Left lung (tissue), 10 donors: ENCODE data around the gene PGLYRP3. TPM values are rescaled to one million over a fixed set of nuclear protein-coding genes. Genes with fewer than 3 reads are reported as not detected.
A peak's percentile ranks its signal among the peaks of the same experiment; 100 is the strongest.

Experiments used
- ATAC-seq: fragments of 200-7000 bp; cut with Tn5 transposase; one replicate; pipeline ENCODE4 v1.9.1; 2020; ENCODE audit warnings: moderate library complexity
- DNase-seq, 4 donors: peaks; one replicate each; pipeline ENCODE4 v3.0.0-alpha.2; 2013 to 2020
- H3K27ac ChIP-seq, 2 donors: fragments of 200-600 bp; sonication (generic) in 1 of 2; one replicate each; pipeline versions ENCODE4 v1.5.0 to v1.8.0; 2020 to 2021
- H3K27me3 ChIP-seq, 2 donors: fragments of 200-600 bp; sonication (generic) in 1 of 2; one replicate each; pipeline versions ENCODE4 v1.5.0 to v1.8.0; 2020 to 2021
- H3K36me3 ChIP-seq, 2 donors: fragments of 200-600 bp; sonication (generic) in 1 of 2; one replicate each; pipeline versions ENCODE4 v1.5.0 to v1.8.0; 2020 to 2021
- H3K4me1 ChIP-seq, 2 donors: fragments of 200-600 bp; one replicate each; pipeline ENCODE4 v1.8.0; 2021
- H3K4me3 ChIP-seq, 2 donors: fragments of 200-600 bp; sonication (generic) in 1 of 2; one replicate each; pipeline versions ENCODE4 v1.5.0 to v1.8.0; 2020 to 2021; ENCODE audit warnings: mild to moderate bottlenecking in 1 of 2
- H3K9me3 ChIP-seq, 2 donors: fragments of 200-600 bp; sonication (generic) in 1 of 2; one replicate each; pipeline versions ENCODE4 v1.5.0 to v1.8.0; 2020 to 2021
- intact Hi-C, 2 donors: fragments of 100-400 bp; cut with DNase I; formaldehyde crosslinking; loops; one replicate each; pipeline versions ENCODE4 v1.11.2 to v1.14.2; 2022
- polyA plus RNA-seq, 6 donors: library from polyadenylated mRNA; unstranded; fragments of 120-200 nt; gene quantifications; one replicate each; pipeline ENCODE4 v1.2.1, GENCODE V29; 2013; ENCODE audit not compliant: insufficient read length in 6 of 6
- total RNA-seq, 2 donors: library from RNA; stranded (reverse); fragmentation: NEBNext Ultra II Directional; extraction: Animal tissue kit (Norgen Biotek cat#: 25700); gene quantifications; one replicate each; pipeline ENCODE4 v1.2.1, GENCODE V29; 2021
- TF ChIP-seq, protein P1 (sequence below), 2 donors: fragments of 200-600 bp; sonication (generic) in 1 of 2; IDR thresholded peaks; one replicate each; pipeline versions ENCODE4 v1.5.0 to v1.8.0; 2021; ENCODE audit warnings: antibody characterized with exemption in 2 of 2
- donor health status: DM: no; HTN: yes; CAD: no.
- donor health status: DM: no; HTN: no; CAD: no.

The PGLYRP3 gene
- total and polyA plus RNA-seq, 8 donors: not detected

DNA sequence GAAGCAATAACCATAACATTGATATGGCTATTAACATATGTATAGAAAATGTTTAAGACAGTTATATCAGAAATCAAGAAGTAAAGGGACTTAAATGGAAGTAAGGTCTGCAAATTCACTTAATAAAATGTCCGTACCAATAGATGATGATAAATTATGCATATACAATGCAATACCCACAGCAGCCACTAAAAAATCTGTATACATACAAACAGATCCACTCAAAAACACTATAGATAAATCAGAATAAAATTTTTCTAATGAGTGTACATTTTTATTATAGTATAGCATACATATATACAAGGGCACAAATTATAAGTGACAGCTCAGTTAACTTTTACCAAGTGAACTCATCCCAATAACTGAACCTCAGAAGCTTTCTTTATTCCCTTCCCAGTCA lies 47.3 kb downstream of the PGLYRP3 start:
- Histone ChIP-seq H3K36me3 (no peaks in the 10 kb centered on the region), H3K4me3 (no peak overlapping the region), H3K27ac (no peak overlapping the region), H3K4me1 (peaks cover 5 to 8% of the 10 kb centered on the region in 2 donors), H3K9me3 (no peaks in the 10 kb centered on the region), H3K27me3 (peaks cover 45 to 71% of the 10 kb centered on the region in 2 donors)
- TF ChIP-seq, protein P1, sequence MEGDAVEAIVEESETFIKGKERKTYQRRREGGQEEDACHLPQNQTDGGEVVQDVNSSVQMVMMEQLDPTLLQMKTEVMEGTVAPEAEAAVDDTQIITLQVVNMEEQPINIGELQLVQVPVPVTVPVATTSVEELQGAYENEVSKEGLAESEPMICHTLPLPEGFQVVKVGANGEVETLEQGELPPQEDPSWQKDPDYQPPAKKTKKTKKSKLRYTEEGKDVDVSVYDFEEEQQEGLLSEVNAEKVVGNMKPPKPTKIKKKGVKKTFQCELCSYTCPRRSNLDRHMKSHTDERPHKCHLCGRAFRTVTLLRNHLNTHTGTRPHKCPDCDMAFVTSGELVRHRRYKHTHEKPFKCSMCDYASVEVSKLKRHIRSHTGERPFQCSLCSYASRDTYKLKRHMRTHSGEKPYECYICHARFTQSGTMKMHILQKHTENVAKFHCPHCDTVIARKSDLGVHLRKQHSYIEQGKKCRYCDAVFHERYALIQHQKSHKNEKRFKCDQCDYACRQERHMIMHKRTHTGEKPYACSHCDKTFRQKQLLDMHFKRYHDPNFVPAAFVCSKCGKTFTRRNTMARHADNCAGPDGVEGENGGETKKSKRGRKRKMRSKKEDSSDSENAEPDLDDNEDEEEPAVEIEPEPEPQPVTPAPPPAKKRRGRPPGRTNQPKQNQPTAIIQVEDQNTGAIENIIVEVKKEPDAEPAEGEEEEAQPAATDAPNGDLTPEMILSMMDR (IDR thresholded peaks at IDR 0.05): no peak
- ATAC-seq: no peak
- DNase-seq: no peak
- intact Hi-C loops: no loop called here

DNA sequence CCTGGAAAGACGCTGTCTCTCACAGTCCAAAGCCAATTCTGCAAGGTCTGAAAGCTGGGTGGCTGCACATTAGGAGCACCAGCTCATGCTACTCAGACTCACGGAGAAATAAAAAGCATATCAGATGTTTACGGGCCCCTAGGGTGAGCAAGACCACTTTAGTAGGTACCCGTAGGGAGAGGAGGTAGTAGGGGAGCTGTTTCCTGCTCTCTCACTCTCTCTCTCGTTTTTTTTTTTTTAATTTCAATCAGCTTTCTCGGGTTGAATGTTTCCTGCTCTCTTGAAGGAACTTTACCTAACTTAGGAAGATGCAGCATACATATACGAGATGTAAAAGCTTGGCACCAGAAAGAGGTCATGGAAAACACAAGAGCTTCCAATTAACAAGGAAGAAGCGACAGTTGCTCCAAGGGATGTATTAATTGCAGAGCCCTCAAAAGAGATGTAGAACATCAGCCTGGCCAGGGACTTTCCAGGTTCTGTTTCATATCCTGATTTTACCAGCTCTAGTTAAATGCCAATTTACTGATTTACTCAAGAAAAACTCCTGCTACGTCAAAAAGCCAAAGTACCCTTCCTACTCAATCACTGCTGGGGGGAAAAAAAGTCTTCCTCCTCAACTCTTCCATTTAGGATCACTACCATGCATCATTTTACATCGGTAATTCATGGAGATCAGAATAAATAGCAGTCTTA lies 50.1 kb downstream of the PGLYRP3 start:
- TF ChIP-seq, protein P1 (IDR thresholded peaks at IDR 0.05): no peak
- H3K36me3 ChIP-seq: no peaks in the 10 kb centered on the region
- H3K27ac ChIP-seq: no peak overlapping the region
- peaks cover 45 to 91% of the 10 kb centered on the region in 2 donors for H3K27me3 ChIP-seq
- DNase-seq: no peak
- intact Hi-C loops: no loop called here
- peaks cover 5 to 8% of the 10 kb centered on the region in 2 donors for H3K4me1 ChIP-seq
- H3K9me3 ChIP-seq: no peaks in the 10 kb centered on the region
- no peak overlapping the region for H3K4me3 ChIP-seq
- no peak for ATAC-seq

DNA sequence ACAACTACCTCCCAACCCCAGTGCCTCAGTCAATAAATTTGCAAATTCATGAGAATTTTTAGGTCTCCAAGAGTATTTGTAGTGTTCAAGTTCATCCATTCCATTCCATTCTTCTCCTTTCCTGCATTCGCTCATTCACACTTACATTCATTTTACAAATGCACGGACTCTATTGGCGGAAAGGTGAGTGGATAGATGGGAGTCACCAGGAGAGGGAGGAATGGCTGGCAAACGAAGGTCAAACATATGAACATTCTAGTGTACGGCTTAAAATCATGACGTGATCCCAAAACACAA lies 50.7 kb downstream of the PGLYRP3 start:
- TF ChIP-seq, protein P1 (IDR thresholded peaks at IDR 0.05): no peak
- peaks cover 5 to 8% of the 10 kb centered on the region in 2 donors for H3K4me1 ChIP-seq
- no peaks in the 10 kb centered on the region for H3K9me3 ChIP-seq
- peaks cover 45 to 85% of the 10 kb centered on the region in 2 donors for H3K27me3 ChIP-seq
- intact Hi-C loops: no loop called here
- no peak overlapping the region for H3K27ac ChIP-seq
- peak overlapping the region in 1 of 2 donors; percentile 15 for H3K4me3 ChIP-seq
- ATAC-seq (no peak), DNase-seq (no peak)
- H3K36me3 ChIP-seq: no peaks in the 10 kb centered on the region

DNA sequence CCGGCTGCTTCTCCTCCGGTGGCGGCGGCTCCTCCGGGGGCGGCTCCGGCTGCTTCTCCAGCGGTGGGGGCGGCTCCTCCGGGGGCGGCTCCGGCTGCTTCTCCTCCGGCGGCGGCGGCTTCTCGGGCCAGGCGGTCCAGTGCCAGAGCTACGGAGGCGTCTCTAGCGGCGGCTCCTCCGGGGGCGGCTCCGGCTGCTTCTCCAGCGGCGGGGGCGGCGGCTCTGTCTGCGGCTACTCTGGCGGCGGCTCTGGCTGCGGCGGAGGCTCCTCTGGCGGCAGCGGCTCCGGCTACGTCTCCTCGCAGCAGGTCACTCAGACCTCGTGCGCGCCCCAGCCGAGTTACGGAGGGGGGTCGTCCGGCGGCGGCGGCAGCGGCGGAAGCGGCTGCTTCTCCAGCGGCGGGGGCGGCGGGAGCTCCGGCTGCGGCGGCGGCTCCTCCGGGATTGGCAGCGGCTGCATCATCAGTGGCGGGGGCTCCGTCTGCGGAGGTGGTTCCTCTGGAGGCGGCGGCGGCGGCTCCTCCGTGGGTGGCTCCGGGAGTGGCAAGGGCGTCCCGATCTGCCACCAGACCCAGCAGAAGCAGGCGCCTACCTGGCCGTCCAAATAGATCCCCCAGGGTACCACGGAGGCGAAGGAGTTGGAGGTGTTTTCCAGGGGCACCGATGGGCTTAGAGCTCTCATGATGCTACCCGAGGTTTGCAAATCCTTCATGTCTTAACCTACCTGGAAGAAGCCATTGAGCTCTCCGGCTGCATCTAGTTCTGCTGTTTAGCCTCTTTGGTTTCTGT lies 51.3 kb downstream of the PGLYRP3 start:
- Histone ChIP-seq H3K4me1 (peaks cover 5 to 8% of the 10 kb centered on the region in 2 donors), H3K36me3 (no peaks in the 10 kb centered on the region), H3K4me3 (peak overlapping the region; percentile 15 to 30), H3K27ac (no peak overlapping the region), H3K27me3 (peaks cover 45 to 80% of the 10 kb centered on the region in 2 donors), H3K9me3 (no peaks in the 10 kb centered on the region)
- TF ChIP-seq, protein P1 (IDR thresholded peaks at IDR 0.05): no peak
- intact Hi-C loops: no loop called here
- peak in 3 of 4 donors; percentile 3 to 81 (median 21) for DNase-seq
- ATAC-seq: peak; percentile 78

DNA sequence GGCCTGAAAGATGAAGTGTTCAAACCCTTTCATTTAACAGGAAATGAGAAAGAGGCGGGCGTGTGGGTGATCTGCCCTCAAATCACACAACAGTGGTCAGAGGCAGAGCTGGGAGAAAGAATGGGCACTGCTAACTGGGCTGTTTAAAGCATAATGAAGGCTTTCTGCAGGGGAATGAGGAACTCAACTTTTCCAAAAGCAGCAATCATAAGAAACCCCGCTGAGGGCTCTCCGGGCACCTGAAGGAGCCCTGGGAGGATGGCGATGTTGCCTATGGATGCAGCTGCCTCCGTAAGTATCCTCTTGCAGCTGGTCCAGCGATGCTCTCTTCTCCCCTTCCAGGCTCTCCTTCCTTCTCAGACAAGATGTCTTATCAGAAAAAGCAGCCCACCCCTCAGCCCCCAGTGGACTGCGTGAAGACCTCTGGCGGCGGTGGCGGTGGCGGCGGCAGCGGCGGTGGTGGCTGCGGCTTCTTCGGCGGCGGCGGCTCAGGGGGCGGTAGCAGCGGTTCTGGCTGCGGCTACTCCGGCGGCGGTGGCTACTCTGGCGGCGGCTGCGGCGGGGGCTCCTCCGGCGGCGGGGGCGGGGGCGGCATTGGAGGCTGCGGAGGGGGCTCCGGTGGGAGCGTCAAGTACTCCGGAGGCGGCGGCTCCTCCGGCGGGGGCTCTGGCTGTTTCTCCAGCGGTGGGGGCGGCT lies 52.0 kb downstream of the PGLYRP3 start:
- Histone ChIP-seq H3K4me1 (peaks cover 5 to 8% of the 10 kb centered on the region in 2 donors), H3K9me3 (no peaks in the 10 kb centered on the region), H3K27me3 (peaks cover 45 to 74% of the 10 kb centered on the region in 2 donors), H3K4me3 (peak overlapping the region; percentile 15 to 30), H3K27ac (no peak overlapping the region), H3K36me3 (no peaks in the 10 kb centered on the region)
- DNase-seq (peak in 2 of 4 donors; percentile 4 to 76), ATAC-seq (no peak)
- TF ChIP-seq, protein P1 (IDR thresholded peaks at IDR 0.05): no peak
- intact Hi-C loops: no loop called here
